ENCODE data around the gene ALOX12.
"Not testable (repeated sequence)": the region's sequence is repeated elsewhere in the genome, so short reads cannot be mapped to it uniquely, and the experiment has no call there.

The ALOX12 gene

GRCh38 chr17:6995500-6996255 lies at the start of gene ALOX12:
TSS of gene ALOX12 (plus strand) at chr17:6996049. CDS start at chr17:6996118, 69 bp downstream.
- no peak for DNase-seq

- no peak for DNase-seq
Observed at GRCh38 chr17:6947745-6948144, 48.1 kb upstream of the ALOX12 start.

- no peak for DNase-seq
Observed at GRCh38 chr17:6948562-6948961, 47.3 kb upstream of the ALOX12 start.

GRCh38 chr17:6948976-6949375 lies 46.9 kb upstream of the ALOX12 start:
- DNase-seq: no peak

- DNase-seq: not testable (repeated sequence)
Observed at GRCh38 chr17:6950938-6951337, 44.9 kb upstream of the ALOX12 start.

- no peak for DNase-seq
Observed at GRCh38 chr17:6953689-6954088, 42.2 kb upstream of the ALOX12 start.

GRCh38 chr17:6959700-6960099 lies 36.1 kb upstream of the ALOX12 start:
- DNase-seq: peak; percentile 33

- DNase-seq: no peak
Observed at GRCh38 chr17:6969323-6969726, 26.5 kb upstream of the ALOX12 start.

- DNase-seq: no peak
Observed at GRCh38 chr17:6970992-6971391, 24.9 kb upstream of the ALOX12 start.

GRCh38 chr17:6979440-6979839 lies 16.4 kb upstream of the ALOX12 start:
- DNase-seq: not testable (repeated sequence)

- DNase-seq: peak; percentile 43
Observed at GRCh38 chr17:6981426-6981825, 14.4 kb upstream of the ALOX12 start.

GRCh38 chr17:6985266-6985665 lies 10.6 kb upstream of the ALOX12 start:
- no peak for DNase-seq

- no peak for DNase-seq
Observed at GRCh38 chr17:6986676-6987075, 9.2 kb upstream of the ALOX12 start.

- no peak for DNase-seq
Observed at GRCh38 chr17:6989779-6990178, 6.1 kb upstream of the ALOX12 start.

- peak; percentile 97 for DNase-seq
Observed at GRCh38 chr17:6993613-6994056, 2.2 kb upstream of the ALOX12 start.

- no peak for DNase-seq
Observed at GRCh38 chr17:6994118-6994598, 1.7 kb upstream of the ALOX12 start.

GRCh38 chr17:6994666-6995256 lies 1.1 kb upstream of the ALOX12 start:
- DNase-seq: peak; percentile 67

GRCh38 chr17:6996256-6997011 lies 585 bp downstream of the ALOX12 start:
- DNase-seq: no peak

- DNase-seq: no peak
Observed at GRCh38 chr17:6997171-6997570, 1.3 kb downstream of the ALOX12 start.

GRCh38 chr17:6998855-6999508 lies 3.1 kb downstream of the ALOX12 start:
- DNase-seq: peak; percentile 12

- DNase-seq: peak; percentile 63
Observed at GRCh38 chr17:7001318-7001961, 5.6 kb downstream of the ALOX12 start.

GRCh38 chr17:7002288-7003047 lies 6.6 kb downstream of the ALOX12 start:
- no peak for DNase-seq

All from OCI-M1 (cell line).